ENCODE data around the gene DYNLT4.
A peak's percentile ranks its signal among the peaks of the same experiment; 100 is the strongest.

Gene DYNLT4

GRCh38 chr1:44785501-44786137, 21.5 kb downstream of the DYNLT4 start:
- H3K27ac ChIP-seq = no peak overlapping the region

DNA sequence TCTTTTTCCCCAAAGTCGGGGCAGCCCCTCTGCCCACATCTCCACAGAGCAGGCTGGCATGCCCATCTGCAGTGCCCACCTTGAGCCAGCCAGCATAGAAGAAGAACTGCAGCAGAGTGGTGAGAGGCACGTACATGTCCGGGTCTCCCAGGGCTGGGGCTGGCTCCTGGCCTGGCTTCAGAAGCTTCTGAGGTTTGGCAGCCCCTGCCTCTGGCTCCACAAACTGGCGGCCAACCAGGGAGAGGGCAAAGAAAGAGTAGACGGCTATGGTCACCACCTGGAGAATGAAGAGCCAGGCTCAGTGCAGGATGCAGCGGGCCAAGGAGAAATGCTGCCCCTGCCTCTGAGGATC, 22.1 kb downstream of the DYNLT4 start:
- H3K27ac ChIP-seq = no peak overlapping the region
- TF ChIP-seq, protein P1, sequence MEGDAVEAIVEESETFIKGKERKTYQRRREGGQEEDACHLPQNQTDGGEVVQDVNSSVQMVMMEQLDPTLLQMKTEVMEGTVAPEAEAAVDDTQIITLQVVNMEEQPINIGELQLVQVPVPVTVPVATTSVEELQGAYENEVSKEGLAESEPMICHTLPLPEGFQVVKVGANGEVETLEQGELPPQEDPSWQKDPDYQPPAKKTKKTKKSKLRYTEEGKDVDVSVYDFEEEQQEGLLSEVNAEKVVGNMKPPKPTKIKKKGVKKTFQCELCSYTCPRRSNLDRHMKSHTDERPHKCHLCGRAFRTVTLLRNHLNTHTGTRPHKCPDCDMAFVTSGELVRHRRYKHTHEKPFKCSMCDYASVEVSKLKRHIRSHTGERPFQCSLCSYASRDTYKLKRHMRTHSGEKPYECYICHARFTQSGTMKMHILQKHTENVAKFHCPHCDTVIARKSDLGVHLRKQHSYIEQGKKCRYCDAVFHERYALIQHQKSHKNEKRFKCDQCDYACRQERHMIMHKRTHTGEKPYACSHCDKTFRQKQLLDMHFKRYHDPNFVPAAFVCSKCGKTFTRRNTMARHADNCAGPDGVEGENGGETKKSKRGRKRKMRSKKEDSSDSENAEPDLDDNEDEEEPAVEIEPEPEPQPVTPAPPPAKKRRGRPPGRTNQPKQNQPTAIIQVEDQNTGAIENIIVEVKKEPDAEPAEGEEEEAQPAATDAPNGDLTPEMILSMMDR (conservative IDR thresholded peaks at IDR 0.05) = no peak

More at GRCh38 chr1:44785501-44786137, 21.5 kb downstream of the DYNLT4 start:
- TF ChIP-seq, protein P1 (conservative IDR thresholded peaks at IDR 0.05) = no peak

- H3K27ac ChIP-seq = no peak overlapping the region
Measured at GRCh38 chr1:44784094-44785028, 22.8 kb downstream of the DYNLT4 start.

DNA sequence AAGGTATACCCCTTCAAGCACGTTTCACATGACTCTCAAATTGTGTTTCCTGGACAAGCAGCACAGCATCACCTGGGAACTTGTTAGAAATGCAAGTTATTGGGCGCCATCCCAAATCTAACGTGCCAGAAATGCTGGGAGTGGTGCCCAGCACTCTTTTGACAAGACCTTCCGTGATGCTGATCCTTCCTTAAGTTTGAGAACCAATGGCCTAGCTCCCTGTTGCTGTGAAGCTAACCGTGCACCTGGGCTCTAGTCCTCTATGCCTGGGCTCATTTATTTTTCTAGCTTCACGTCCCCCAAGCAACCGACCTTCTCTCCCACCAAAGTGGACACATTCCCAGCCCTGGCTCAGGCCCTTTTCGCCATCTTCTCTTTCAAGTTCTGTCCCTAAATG, 23.5 kb downstream of the DYNLT4 start:
- TF ChIP-seq, protein P1 (conservative IDR thresholded peaks at IDR 0.05) = no peak
- no peak overlapping the region for H3K27ac ChIP-seq

More at GRCh38 chr1:44784094-44785028, 22.8 kb downstream of the DYNLT4 start:
- TF ChIP-seq, protein P1 (conservative IDR thresholded peaks at IDR 0.05) = no peak

DNA sequence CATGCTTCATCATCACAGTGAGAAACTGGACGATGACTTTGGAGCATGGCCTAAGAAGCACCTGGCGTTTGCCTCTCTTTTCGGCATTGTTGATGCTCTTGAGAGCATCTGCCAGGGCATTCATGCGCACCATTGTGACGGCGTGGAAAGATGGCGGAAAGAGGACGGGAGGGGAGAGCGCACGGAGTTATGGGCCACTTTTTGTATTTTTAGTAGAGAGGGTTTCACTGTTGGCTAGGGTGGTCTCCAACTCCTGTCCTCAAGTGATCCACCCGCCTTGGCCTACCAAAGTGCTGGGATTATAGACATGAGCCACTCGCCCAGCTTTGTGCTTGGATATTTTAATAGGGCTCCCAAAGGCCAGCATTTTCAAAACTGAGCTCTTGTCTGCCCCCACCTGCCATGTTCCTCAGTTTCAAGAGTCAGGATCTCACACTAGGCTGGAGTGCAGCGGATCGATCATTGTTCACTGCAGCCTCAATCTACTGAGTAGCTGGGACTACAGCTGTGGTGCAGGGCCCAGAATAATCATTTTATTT, 26.5 kb downstream of the DYNLT4 start:
- TF ChIP-seq, protein P1 (conservative IDR thresholded peaks at IDR 0.05) = no peak
- no peak overlapping the region for H3K27ac ChIP-seq

GRCh38 chr1:44778705-44779576, 28.2 kb downstream of the DYNLT4 start:
- TF ChIP-seq, protein P1 (conservative IDR thresholded peaks at IDR 0.05) = no peak
- H3K27ac ChIP-seq = peak overlapping the region; percentile 90; the same call in 1 of the 2 replicates

All from VCaP (cell line).